OCI-LY3 (cell line): Measurements from ENCODE around the gene SOCS7.

ENCODE experiments used
- H2AFZ ChIP-seq: fragments of 200-600, 300-600 bp; shearing (Covaris generic); 2 replicates; pipeline ENCODE4 v1.6.0; 2014; ENCODE audit warnings: antibody characterized with exemption, low read depth, low read length
- H3K27ac ChIP-seq: fragments of 200-600, 300-600 bp; sonication (generic); 2 replicates; pipeline ENCODE4 v1.5.1; 2014; ENCODE audit warnings: mild to moderate bottlenecking, low read length, moderate library complexity, mixed read lengths
- H3K27me3 ChIP-seq: fragments of 200-600, 300-600 bp; sonication (generic); 2 replicates; pipeline ENCODE4 v1.6.1; 2014; ENCODE audit warnings: low read depth, low read length, mixed read lengths
- H3K36me3 ChIP-seq: fragments of 200-600, 300-600 bp; sonication (generic); replicated peaks from 2 replicates; pipeline ENCODE3; 2014; ENCODE audit warnings: low read depth, low read length, mixed read lengths
- H3K4me1 ChIP-seq: fragments of 300-600, 200-600 bp; sonication (generic); 2 replicates; pipeline ENCODE4 v1.6.1; 2014; ENCODE audit warnings: low read length, mixed read lengths
- H3K4me2 ChIP-seq: fragments of 200-600, 300-600 bp; sonication (generic); 2 replicates; pipeline ENCODE4 v1.6.1; 2014; ENCODE audit warnings: low read length, mixed read lengths
- H3K4me3 ChIP-seq: fragments of 300-600, 200-600 bp; sonication (generic); 2 replicates; pipeline ENCODE4 v1.5.1; 2014; ENCODE audit warnings: antibody characterized with exemption, mild to moderate bottlenecking, low read length, moderate library complexity
- H3K79me2 ChIP-seq: fragments of 300-600, 200-600 bp; shearing (Covaris generic); 2 replicates; pipeline ENCODE4 v1.6.1; 2014; ENCODE audit warnings: mild to moderate bottlenecking, low read length, mixed read lengths
- H3K9ac ChIP-seq: fragments of 300-600, 200-600 bp; shearing (Covaris generic); 2 replicates; pipeline ENCODE4 v1.6.0; 2014; ENCODE audit warnings: mild to moderate bottlenecking, low read length, moderate library complexity
- H3K9me3 ChIP-seq: fragments of 200-600, 300-600 bp; shearing (Covaris generic); 2 replicates; pipeline ENCODE4 v1.6.1; 2014; ENCODE audit warnings: low read length, mixed read lengths; ENCODE audit not compliant: insufficient read depth
- H4K20me1 ChIP-seq: fragments of 200-600, 300-600 bp; sonication (generic); 2 replicates; pipeline ENCODE4 v1.6.1; 2016; ENCODE audit warnings: low read length, mixed read lengths; ENCODE audit not compliant: insufficient read depth
- EZH2phosphoT487 ChIP-seq: fragments of 200-600 bp; shearing (Covaris generic); IDR thresholded peaks from 2 replicates; pipeline ENCODE4 v1.6.1; 2018; ENCODE audit warnings: antibody characterized with exemption, mixed run types, low read depth
- TF ChIP-seq, protein P1 (sequence below): fragments of 200-600, 300-600 bp; sonication (generic); IDR thresholded peaks from 2 replicates; pipeline ENCODE4 v1.5.1; 2014; ENCODE audit warnings: antibody characterized with exemption, low read length, low read depth

Gene SOCS7

DNA sequence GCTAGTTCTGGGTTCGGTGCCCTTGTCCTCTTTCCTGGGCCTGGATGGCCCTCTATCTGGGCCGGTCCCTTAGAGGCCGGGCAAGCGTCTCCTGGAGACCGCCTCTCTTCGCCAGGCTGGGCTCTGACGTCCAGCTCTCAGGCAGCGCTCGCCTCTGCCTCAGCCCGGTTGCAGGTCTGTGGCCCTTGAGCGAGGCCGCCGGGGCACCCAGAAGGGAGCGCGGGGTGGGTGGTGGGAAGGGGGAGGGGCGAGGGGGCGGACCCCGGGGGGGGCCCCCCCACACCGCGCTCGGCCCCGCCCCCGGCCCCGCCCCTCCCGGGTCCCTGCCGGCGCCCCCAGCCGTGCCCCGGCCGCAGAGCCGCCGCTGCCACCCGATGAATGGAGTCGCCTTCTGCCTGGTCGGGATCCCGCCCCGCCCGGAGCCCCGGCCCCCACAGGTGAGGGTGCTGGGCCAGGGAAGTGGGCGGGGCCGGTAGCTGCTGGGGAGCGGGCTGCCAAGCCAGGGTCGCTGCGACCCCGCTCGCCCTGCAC, 76.5 kb downstream of the SOCS7 start, which contains the start of gene ARHGAP23:
TSS of gene ARHGAP23 (plus strand) at position 353 of the 531 bp plus-strand sequence. CDS start at position 375, 22 bp downstream.
- Histone ChIP-seq H3K4me1 (peaks cover 17% of the 10 kb centered on the region), H4K20me1 (no peaks in the 10 kb centered on the region)

DNA sequence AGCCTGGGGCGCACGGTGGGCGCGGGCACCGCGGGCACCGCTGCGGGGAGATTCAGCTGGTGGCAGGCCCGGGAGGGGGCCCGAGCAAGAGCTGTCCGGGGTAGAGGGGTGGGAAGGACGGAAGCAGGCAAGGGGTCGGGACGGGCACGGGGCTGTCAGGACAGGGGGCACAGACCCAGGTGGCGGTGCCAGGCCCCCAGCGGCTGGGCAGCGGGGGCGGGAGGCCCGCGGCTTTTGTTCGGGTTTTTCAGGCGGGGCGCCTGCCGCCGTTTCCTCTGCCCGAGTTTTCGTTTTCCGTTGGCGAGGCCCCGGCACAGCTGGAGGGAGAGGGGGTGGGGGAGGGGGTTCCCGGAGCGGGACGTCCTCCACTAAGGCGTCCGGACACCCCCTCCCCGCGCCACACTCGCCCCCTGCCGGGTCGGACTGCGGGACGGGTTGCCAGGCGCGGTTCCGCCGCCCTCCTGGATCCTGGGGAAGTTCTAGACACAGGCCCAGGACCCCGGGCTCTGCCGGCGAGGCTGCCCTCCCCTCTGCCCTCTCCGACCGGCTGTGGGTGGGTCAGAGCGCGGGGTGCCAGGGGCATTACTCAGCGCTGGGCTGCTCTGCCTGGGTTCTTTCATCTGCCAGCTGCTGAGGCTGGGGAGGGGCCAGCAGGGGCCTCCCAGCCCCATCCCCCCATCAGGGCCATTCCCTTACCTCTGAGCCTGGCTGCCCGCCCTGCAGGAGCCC, 77.2 kb downstream of the SOCS7 start:
- peak overlapping the region; percentile 75 for H3K9ac ChIP-seq
- peaks cover 11% of the 10 kb centered on the region for H3K27me3 ChIP-seq
- peak overlapping the region; percentile 72 for H2AFZ ChIP-seq
- TF ChIP-seq EZH2phosphoT487, result no peak
- TF ChIP-seq, protein P1, sequence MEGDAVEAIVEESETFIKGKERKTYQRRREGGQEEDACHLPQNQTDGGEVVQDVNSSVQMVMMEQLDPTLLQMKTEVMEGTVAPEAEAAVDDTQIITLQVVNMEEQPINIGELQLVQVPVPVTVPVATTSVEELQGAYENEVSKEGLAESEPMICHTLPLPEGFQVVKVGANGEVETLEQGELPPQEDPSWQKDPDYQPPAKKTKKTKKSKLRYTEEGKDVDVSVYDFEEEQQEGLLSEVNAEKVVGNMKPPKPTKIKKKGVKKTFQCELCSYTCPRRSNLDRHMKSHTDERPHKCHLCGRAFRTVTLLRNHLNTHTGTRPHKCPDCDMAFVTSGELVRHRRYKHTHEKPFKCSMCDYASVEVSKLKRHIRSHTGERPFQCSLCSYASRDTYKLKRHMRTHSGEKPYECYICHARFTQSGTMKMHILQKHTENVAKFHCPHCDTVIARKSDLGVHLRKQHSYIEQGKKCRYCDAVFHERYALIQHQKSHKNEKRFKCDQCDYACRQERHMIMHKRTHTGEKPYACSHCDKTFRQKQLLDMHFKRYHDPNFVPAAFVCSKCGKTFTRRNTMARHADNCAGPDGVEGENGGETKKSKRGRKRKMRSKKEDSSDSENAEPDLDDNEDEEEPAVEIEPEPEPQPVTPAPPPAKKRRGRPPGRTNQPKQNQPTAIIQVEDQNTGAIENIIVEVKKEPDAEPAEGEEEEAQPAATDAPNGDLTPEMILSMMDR, result no peak
- H4K20me1 ChIP-seq, result no peaks in the 10 kb centered on the region
- no peak overlapping the region for H3K27ac ChIP-seq
- peak overlapping the region; percentile 94 for H3K4me2 ChIP-seq
- H3K36me3 ChIP-seq, result no peaks in the 10 kb centered on the region
- no peaks in the 10 kb centered on the region for H3K9me3 ChIP-seq
- no peaks in the 10 kb centered on the region for H3K79me2 ChIP-seq
- H3K4me1 ChIP-seq, result peaks cover 17% of the 10 kb centered on the region
- peak overlapping the region; percentile 93 for H3K4me3 ChIP-seq

More for the DNA sequence above, 76.5 kb downstream of the SOCS7 start, which contains the start of gene ARHGAP23:
- no peaks in the 10 kb centered on the region for H3K79me2 ChIP-seq
- H3K27me3 ChIP-seq, result peaks cover 11% of the 10 kb centered on the region
- H3K4me2 ChIP-seq, result peak within 1 kb of the TSS; percentile 94
- H3K27ac ChIP-seq, result no peak within 1 kb of the TSS
- H3K9me3 ChIP-seq, result no peaks in the 10 kb centered on the region
- TF ChIP-seq, protein P1, result no peak
- no peak for TF ChIP-seq EZH2phosphoT487
- peak within 1 kb of the TSS; percentile 75 for H3K9ac ChIP-seq
- H2AFZ ChIP-seq, result peak within 1 kb of the TSS; percentile 75
- H3K4me3 ChIP-seq, result peak within 1 kb of the TSS; percentile 93
- no peaks in the 10 kb centered on the region for H3K36me3 ChIP-seq

DNA sequence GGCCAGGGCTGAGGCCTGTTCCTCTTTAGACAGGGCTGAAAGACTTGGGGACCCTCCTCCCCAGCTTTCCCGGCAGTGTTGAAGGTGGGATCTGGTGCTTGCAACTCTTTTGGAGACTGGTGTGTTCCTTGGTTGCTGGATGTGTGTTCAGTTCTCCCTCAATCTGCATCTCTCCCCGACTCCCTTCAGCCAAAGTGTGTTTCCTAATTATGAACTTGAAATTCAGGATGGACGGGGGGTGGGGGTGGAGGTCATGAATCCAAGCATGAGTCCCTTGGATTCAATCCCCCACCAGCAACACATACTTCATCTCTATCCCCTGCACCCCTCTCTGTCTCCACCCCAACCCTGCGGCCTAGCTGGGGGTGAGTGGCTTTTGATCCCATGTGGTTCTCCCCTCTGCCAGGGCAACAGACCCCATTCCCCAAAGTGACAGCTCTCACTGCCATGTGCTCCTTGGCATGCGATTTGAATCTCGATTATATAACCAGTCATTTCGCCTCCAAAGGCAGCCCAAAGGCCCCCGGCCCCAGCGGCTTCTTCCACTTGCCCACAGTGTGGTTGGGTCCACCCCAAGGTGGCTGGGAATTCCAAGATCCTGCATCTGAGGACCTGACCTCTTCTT, 77.9 kb downstream of the SOCS7 start:
- peaks cover 17% of the 10 kb centered on the region for H3K4me1 ChIP-seq
- no peaks in the 10 kb centered on the region for H3K9me3 ChIP-seq
- peak overlapping the region; percentile 94 for H3K4me2 ChIP-seq
- H3K36me3 ChIP-seq, result no peaks in the 10 kb centered on the region
- peak overlapping the region; percentile 93 for H3K4me3 ChIP-seq
- H3K79me2 ChIP-seq, result no peaks in the 10 kb centered on the region
- H4K20me1 ChIP-seq, result no peaks in the 10 kb centered on the region
- peak overlapping the region; percentile 75; the same call in 1 of the 2 replicates for H3K9ac ChIP-seq
- TF ChIP-seq EZH2phosphoT487, result no peak
- TF ChIP-seq, protein P1, result no peak
- H3K27ac ChIP-seq, result no peak overlapping the region
- H2AFZ ChIP-seq, result no peak overlapping the region
- H3K27me3 ChIP-seq, result peaks cover 11% of the 10 kb centered on the region

DNA sequence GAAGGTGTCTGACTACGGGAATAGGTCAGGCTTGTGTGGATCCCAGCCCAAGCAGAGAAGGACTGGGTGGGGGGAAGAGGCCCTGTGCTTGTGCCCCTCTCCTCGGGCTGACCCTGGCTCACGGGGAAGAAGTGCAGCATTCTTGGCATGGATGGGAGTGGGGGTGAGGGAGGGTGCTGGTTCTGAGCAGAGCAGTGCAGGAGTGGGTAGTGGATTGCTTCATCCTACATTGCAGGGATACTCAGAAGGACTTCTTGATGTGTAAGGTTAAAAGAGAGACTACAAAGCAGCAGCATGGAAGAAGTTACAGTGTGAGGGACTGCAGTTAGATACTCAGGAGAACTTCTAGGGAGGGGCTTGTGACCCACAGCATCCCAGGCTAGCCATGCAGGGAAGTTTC, 78.7 kb downstream of the SOCS7 start:
- H3K4me1 ChIP-seq, result peaks cover 17% of the 10 kb centered on the region

More for the DNA sequence above, 78.7 kb downstream of the SOCS7 start:
- peaks cover 11% of the 10 kb centered on the region for H3K27me3 ChIP-seq
- H3K9me3 ChIP-seq, result no peaks in the 10 kb centered on the region
- no peaks in the 10 kb centered on the region for H4K20me1 ChIP-seq
- no peak overlapping the region for H3K27ac ChIP-seq
- no peak overlapping the region for H3K4me3 ChIP-seq
- H3K9ac ChIP-seq, result no peak overlapping the region
- H3K4me2 ChIP-seq, result no peak overlapping the region
- no peaks in the 10 kb centered on the region for H3K79me2 ChIP-seq
- no peaks in the 10 kb centered on the region for H3K36me3 ChIP-seq
- H2AFZ ChIP-seq, result no peak overlapping the region
- no peak for TF ChIP-seq EZH2phosphoT487
- TF ChIP-seq, protein P1, result no peak
